Liver (tissue), 9 donors: ENCODE measurements around the gene MAPT. TPM values are rescaled to one million over a fixed set of nuclear protein-coding genes. Genes with fewer than 3 reads are reported as not detected.

ENCODE experiments used
- DNase-seq: peaks from one replicate; pipeline ENCODE4 v3.0.0-alpha.2; 2017; ENCODE audit warnings: low spot score
- H3K27ac ChIP-seq, 2 donors: one replicate each; pipeline ENCODE4 v1.7.0; 2013; ENCODE audit warnings: inconsistent platforms in 2 of 2, low read length in 2 of 2, control low read depth in 1 of 2, low read depth in 1 of 2, mild to moderate bottlenecking in 1 of 2
- H3K27me3 ChIP-seq, 4 donors: one replicate each; pipeline versions ENCODE4 v1.6.1 to v1.7.0; 2013; ENCODE audit warnings: low read length in 3 of 4, inconsistent platforms in 1 of 4, mild to moderate bottlenecking in 1 of 4, moderate library complexity in 1 of 4; ENCODE audit not compliant: control insufficient read depth in 4 of 4, insufficient read depth in 4 of 4
- H3K36me3 ChIP-seq, 4 donors: one replicate each; pipeline versions ENCODE4 v1.6.1 to v1.7.0; 2013; ENCODE audit warnings: low read length in 3 of 4, mild to moderate bottlenecking in 3 of 4, low read depth in 1 of 4, moderate library complexity in 1 of 4; ENCODE audit not compliant: control insufficient read depth in 4 of 4, insufficient read depth in 3 of 4
- H3K4me1 ChIP-seq, 4 donors: one replicate each; pipeline versions ENCODE4 v1.6.1 to v1.7.0; 2013; ENCODE audit warnings: low read length in 3 of 4, mild to moderate bottlenecking in 3 of 4, moderate library complexity in 1 of 4; ENCODE audit not compliant: control insufficient read depth in 4 of 4, insufficient read depth in 4 of 4
- H3K4me3 ChIP-seq, 3 donors: one replicate each; pipeline versions ENCODE4 v1.6.1 to v1.7.0; 2013; ENCODE audit warnings: low read length in 3 of 3, control low read depth in 1 of 3, low read depth in 1 of 3, mild to moderate bottlenecking in 1 of 3
- H3K9ac ChIP-seq, 2 donors: one replicate each; pipeline ENCODE4 v1.7.0; 2013; ENCODE audit warnings: low read length in 2 of 2, mild to moderate bottlenecking in 2 of 2, moderate library complexity in 2 of 2, control low read depth in 1 of 2, low read depth in 1 of 2
- H3K9me3 ChIP-seq, 4 donors: one replicate each; pipeline versions ENCODE4 v1.6.1 to v1.7.0; 2013; ENCODE audit warnings: low read length in 3 of 4; ENCODE audit not compliant: control insufficient read depth in 4 of 4
- ATF3 ChIP-seq: IDR thresholded peaks from 2 replicates; pipeline ENCODE4 v1.6.1; 2016; ENCODE audit warnings: antibody characterized with exemption
- CTCF ChIP-seq: fragments of 150-350 bp; IDR thresholded peaks from 2 replicates; pipeline ENCODE4 v1.5.1; 2017; ENCODE audit warnings: improper control_type of control experiment, low read depth, low read length; ENCODE audit not compliant: missing input control
- EGR1 ChIP-seq, 2 donors: IDR thresholded peaks; 2 replicates each; pipeline ENCODE4 v1.6.1; 2016 to 2018; ENCODE audit warnings: antibody characterized with exemption in 2 of 2, low read depth in 2 of 2
- FOXA1 ChIP-seq: IDR thresholded peaks from 2 replicates; pipeline ENCODE4 v1.6.1; 2016; ENCODE audit warnings: antibody characterized with exemption
- GABPA ChIP-seq, 2 donors: IDR thresholded peaks in 1 of 2; conservative IDR thresholded peaks in 1 of 2; 2 replicates each; pipeline ENCODE4 v1.6.1; 2016; ENCODE audit warnings: antibody characterized with exemption in 2 of 2, mild to moderate bottlenecking in 1 of 2, moderate library complexity in 1 of 2
- HNF4A ChIP-seq, 2 donors: conservative IDR thresholded peaks; 2 replicates each; pipeline ENCODE4 v1.6.1; 2016; ENCODE audit warnings: antibody characterized with exemption in 2 of 2, mild to moderate bottlenecking in 2 of 2
- HNF4G ChIP-seq: IDR thresholded peaks from 2 replicates; pipeline ENCODE4 v1.6.1; 2016; ENCODE audit warnings: antibody characterized with exemption
- JUND ChIP-seq, 2 donors: IDR thresholded peaks; 2 replicates each; pipeline ENCODE4 v1.6.1; 2016; ENCODE audit warnings: antibody characterized with exemption in 2 of 2
- RAD21 ChIP-seq, 2 donors: IDR thresholded peaks; 2 replicates each; pipeline ENCODE4 v1.6.1; 2016; ENCODE audit warnings: antibody characterized with exemption in 2 of 2, mild to moderate bottlenecking in 2 of 2
- REST ChIP-seq: IDR thresholded peaks from 2 replicates; pipeline ENCODE4 v1.6.1; 2016; ENCODE audit warnings: antibody characterized with exemption, mild to moderate bottlenecking
- RXRA ChIP-seq, 2 donors: IDR thresholded peaks; 2 replicates each; pipeline ENCODE4 v1.6.1; 2017 to 2018; ENCODE audit warnings: antibody characterized with exemption in 2 of 2, mild to moderate bottlenecking in 1 of 2
- SP1 ChIP-seq: IDR thresholded peaks from 2 replicates; pipeline ENCODE4 v1.6.1; 2018; ENCODE audit warnings: antibody characterized with exemption, mild to moderate bottlenecking
- TAF1 ChIP-seq: conservative IDR thresholded peaks from 2 replicates; pipeline ENCODE4 v1.6.1; 2016; ENCODE audit warnings: antibody characterized with exemption, mild to moderate bottlenecking
- YY1 ChIP-seq: IDR thresholded peaks from 2 replicates; pipeline ENCODE4 v1.6.1; 2016; ENCODE audit warnings: antibody characterized with exemption, mild to moderate bottlenecking
- ZBTB33 ChIP-seq: IDR thresholded peaks from 2 replicates; pipeline ENCODE4 v1.6.1; 2016; ENCODE audit warnings: antibody characterized with exemption
- WGBS: extraction: QIAGEN DNeasy Blood & Tissue Kit; methylation state at CpG from one replicate; pipeline ENCODE4 v1.1.7; 2013; 5-methylcytosine and 5-hydroxymethylcytosine counted together
- polyA plus RNA-seq, 2 donors: library from polyadenylated mRNA; stranded (reverse) in 1 of 2; unstranded in 1 of 2; fragments of 200-250 nt in 1 of 2; fragments of >200 nt in 1 of 2; fragmentation: Nextera tagmentation in 1 of 2; extraction: Ambion mirVana in 1 of 2; gene quantifications; one replicate each; pipeline versions ENCODE4 v1.2.1 to v1.2.3, GENCODE V29; 2013 to 2015
- total RNA-seq, 2 donors: library from RNA; depleted of rRNA; stranded (reverse); fragments of >200 nt; gene quantifications; one replicate each; pipeline ENCODE4 v1.2.3, GENCODE V29; 2014
- donor health status: healthy.
- donor health status: healthy.
- donor health status: healthy.
- donor health status: healthy.
- donor health status: healthy.

MAPT gene
- total and polyA plus RNA-seq, 4 donors, result 0.05 to 0.67 (median 0.27) TPM

GRCh38 chr17:46035112-46035818 is 140.9 kb downstream of the MAPT start:
- no peak overlapping the region for H3K27ac ChIP-seq
- TF ChIP-seq HNF4A (conservative IDR thresholded peaks at IDR 0.05) (no peak), RXRA (IDR thresholded peaks at IDR 0.05) (no peak), ZBTB33 (no peak), HNF4G (no peak), EGR1 (IDR thresholded peaks at IDR 0.05; ENCODE audit: low read depth in 2 of 2) (no peak), GABPA (IDR thresholded peaks at IDR 0.05 in 1 of 2, conservative IDR thresholded peaks at IDR 0.05 in 1 of 2) (no peak), REST (no peak)
- WGBS, result 86% methylated on average over 3 of the region's 3 CpGs
- no peak for DNase-seq
- H3K27me3 ChIP-seq, result no peaks in the 10 kb centered on the region
- H3K4me1 ChIP-seq, result peaks cover 0 to 3% (median 0%) of the 10 kb centered on the region in 4 donors
- no peaks in the 10 kb centered on the region for H3K9me3 ChIP-seq
- no peak overlapping the region for H3K9ac ChIP-seq
- no peak overlapping the region for H3K4me3 ChIP-seq
- H3K36me3 ChIP-seq, result peaks cover 21 to 94% (median 80%) of the 10 kb centered on the region in 4 donors

- Histone ChIP-seq H3K4me3 (no peak overlapping the region), H3K9ac (no peak overlapping the region), H3K27me3 (no peaks in the 10 kb centered on the region), H3K9me3 (no peaks in the 10 kb centered on the region), H3K27ac (no peak overlapping the region), H3K36me3 (peaks cover 15 to 90% (median 71%) of the 10 kb centered on the region in 4 donors), H3K4me1 (peaks cover 0 to 3% (median 0%) of the 10 kb centered on the region in 4 donors)
- TF ChIP-seq EGR1 (IDR thresholded peaks at IDR 0.05; ENCODE audit: low read depth in 2 of 2), result no peak
- WGBS, result 96% methylated on average over 6 of the region's 6 CpGs
- DNase-seq, result no peak
These were observed 142.1 kb downstream of the MAPT start for GRCh38 chr17:46036491-46036890.

- Histone ChIP-seq H3K4me1 (peaks cover 0 to 3% (median 0%) of the 10 kb centered on the region in 4 donors), H3K9me3 (no peaks in the 10 kb centered on the region), H3K27me3 (no peaks in the 10 kb centered on the region), H3K36me3 (peaks cover 13 to 82% (median 64%) of the 10 kb centered on the region in 4 donors), H3K27ac (no peak overlapping the region), H3K9ac (no peak overlapping the region), H3K4me3 (no peak overlapping the region)
- DNase-seq, result no peak
- WGBS, result 90% methylated on average over 4 of the region's 4 CpGs
- TF ChIP-seq TAF1, result no peak
- no peak for TF ChIP-seq GABPA (IDR thresholded peaks at IDR 0.05 in 1 of 2, conservative IDR thresholded peaks at IDR 0.05 in 1 of 2)
- TF ChIP-seq RXRA (IDR thresholded peaks at IDR 0.05), result no peak
- TF ChIP-seq ATF3, result no peak
- TF ChIP-seq CTCF, result no peak
- TF ChIP-seq YY1, result no peak
- no peak for TF ChIP-seq RAD21 (IDR thresholded peaks at IDR 0.05)
- TF ChIP-seq SP1, result no peak
- TF ChIP-seq FOXA1, result no peak
- no peak for TF ChIP-seq JUND (IDR thresholded peaks at IDR 0.05)
- no peak for TF ChIP-seq REST
- no peak for TF ChIP-seq HNF4A (conservative IDR thresholded peaks at IDR 0.05)
These were observed 143.4 kb downstream of the MAPT start for GRCh38 chr17:46037722-46038255.
